GM21515 (cell line): Measurements from ENCODE around the gene PGGHG.
"Not testable (repeated sequence)": the region's sequence is repeated elsewhere in the genome, so short reads cannot be mapped to it uniquely, and the experiment has no call there.

Experiments
- ATAC-seq: cut with Tn5 transposase; IDR thresholded peaks from one replicate; pipeline ENCODE4 v1.9.1; 2021; ENCODE audit not compliant: unreplicated experiment

The PGGHG gene

DNA sequence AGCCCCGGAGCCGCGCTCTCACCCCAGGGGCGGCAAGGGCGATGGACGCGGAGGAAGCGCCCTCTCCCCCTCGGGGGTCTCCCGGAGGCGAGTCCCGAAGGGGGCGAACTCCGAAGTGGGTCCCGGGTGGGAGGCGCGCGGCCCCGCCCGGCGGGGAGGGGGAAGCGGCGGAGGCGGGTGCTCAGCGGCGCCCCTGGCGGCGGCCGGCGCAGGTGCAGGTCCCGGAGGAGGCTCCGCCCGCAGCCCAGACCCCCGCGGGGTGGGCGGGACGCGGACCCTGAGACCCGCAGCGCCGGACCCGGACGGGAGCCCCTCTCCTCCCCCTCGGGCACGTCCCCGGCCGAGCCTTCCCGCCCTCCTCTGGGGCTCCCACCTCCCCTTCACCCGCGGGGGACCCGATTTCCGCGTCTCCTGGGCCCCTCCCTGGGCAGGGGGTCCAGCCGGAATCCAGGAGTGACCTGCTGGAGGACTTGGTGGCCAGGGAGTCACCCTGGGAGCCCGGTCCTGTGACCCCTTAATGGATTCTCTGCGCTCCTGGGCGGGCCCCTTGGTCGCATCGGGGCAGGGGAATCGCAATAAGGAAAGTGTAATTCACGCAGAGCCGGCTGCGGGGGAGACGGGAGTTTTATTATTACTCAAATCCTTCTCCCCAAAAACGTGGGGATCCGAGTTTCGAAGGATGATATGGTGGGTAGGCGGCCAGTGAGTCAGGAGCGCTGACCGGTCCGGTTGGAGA is 22.3 kb downstream of the PGGHG start:
- not testable (repeated sequence) for ATAC-seq

DNA sequence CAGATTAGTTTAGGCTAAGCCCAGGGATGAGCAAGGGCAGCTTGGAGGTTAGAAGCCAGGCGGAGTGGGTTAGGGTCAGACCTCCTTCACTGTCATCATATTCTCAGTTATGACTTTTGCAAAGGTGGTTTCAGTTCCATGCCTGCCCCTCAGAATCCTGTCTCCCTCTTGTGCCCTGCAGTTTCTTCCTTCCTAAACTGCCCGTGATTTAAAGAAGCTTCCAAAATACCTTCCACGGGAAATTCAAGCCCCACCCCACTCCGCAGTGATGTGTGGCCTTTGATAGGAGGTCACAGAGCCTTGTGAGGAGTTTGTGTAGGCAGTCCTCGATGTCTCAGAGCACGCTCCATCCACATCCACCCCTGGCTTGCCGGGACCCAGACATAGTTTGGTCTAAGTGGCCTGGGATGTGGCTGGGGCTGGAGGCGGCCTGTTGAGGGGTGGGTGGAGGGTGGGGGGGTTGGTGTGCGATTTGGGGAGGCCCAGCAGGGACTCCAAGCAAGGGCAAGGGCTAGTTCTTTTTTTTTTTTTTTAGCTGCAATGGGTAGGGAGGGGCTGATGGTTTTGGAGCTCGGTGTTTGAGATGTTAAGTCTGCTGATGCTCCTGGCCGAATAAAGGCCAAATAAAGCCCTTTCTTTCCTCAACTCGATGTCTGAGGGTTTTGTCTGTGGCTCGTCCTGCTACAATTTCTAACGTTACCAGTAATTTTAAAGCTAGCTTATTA is 23.3 kb downstream of the PGGHG start:
- no peak for ATAC-seq

DNA sequence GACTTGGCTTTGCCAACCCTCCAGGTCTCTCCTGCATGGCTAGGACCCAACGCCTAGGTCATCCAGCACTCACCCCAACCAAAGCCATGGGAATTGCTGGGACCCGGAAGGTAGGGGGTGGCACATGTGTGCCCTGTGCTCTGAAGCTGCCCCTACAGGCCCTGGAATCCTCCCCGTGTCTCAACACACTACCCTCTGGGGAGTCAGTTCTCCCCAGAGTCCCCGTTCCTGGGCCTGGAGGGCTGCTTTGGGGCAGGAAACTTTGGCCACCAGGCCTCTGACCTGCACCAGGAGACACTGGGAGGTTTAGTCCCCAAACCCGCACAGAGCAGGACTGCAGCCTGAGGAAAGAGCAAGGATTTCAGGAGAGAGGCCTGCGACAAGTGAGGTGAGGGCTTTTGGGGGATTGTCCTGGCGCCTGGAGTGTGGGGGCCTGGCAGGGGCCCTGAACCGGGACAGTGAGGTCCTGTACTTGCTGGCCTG is 24.4 kb downstream of the PGGHG start:
- ATAC-seq = no peak

DNA sequence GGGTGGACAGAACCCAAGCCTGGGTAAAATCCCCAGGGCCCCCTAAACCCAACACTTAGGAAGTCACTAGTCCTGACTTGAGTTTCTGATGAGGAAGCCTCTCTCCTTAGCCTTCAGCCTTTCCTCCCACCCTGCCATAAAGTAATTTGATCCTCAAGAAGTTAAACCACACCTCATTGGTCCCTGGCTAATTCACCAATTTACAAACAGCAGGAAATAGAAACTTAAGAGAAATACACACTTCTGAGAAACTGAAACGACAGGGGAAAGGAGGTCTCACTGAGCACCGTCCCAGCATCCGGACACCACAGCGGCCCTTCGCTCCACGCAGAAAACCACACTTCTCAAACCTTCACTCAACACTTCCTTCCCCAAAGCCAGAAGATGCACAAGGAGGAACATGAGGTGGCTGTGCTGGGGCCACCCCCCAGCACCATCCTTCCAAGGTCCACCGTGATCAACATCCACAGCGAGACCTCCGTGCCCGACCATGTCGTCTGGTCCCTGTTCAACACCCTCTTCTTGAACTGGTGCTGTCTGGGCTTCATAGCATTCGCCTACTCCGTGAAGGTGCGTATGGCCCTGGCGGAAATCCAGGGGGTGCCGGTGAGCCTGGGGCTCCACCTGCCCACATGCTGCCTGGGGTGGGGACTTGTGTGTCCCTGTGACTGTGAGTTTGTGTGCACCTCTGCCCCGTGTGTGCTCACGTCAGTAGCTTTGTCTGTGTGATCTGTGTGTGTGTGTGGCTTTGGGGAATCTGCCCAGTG is 25.0 kb downstream of the PGGHG start, which contains the start of gene IFITM1:
IFITM1 (plus strand) TSS at position 254 of the 767 bp plus-strand sequence; CDS start at position 385, 131 bp downstream.
- ATAC-seq = no peak

DNA sequence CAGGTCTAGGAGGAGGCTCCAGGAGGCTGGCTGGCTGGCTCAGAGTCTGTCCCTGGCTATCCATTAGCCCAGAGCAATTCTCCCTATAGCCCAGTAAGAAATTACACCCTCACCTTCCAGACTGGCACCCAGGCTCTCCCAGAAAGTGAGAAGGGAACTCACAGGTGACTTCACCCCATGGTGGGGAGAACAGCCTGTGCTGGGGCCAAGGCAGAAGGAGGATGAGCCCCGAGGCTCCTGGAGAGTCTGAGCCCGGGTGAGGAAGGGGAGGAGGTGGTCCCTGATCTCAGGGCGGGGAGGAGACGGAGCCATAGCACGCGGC is 25.6 kb downstream of the PGGHG start:
- ATAC-seq = not testable (repeated sequence)

DNA sequence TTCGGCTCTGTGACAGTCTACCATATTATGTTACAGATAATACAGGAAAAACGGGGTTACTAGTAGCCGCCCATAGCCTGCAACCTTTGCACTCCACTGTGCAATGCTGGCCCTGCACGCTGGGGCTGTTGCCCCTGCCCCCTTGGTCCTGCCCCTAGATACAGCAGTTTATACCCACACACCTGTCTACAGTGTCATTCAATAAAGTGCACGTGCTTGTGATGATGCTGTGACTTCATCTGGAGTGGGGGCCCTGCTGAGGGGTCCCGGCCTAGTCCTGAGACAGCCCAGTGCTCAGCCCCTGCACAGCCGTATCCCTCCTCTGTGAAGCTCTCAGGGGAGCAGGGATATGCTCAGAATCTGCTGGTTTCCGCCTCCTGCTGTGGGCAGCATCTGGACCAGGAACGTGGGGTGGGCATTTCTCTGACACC is 26.1 kb downstream of the PGGHG start:
- no peak for ATAC-seq

DNA sequence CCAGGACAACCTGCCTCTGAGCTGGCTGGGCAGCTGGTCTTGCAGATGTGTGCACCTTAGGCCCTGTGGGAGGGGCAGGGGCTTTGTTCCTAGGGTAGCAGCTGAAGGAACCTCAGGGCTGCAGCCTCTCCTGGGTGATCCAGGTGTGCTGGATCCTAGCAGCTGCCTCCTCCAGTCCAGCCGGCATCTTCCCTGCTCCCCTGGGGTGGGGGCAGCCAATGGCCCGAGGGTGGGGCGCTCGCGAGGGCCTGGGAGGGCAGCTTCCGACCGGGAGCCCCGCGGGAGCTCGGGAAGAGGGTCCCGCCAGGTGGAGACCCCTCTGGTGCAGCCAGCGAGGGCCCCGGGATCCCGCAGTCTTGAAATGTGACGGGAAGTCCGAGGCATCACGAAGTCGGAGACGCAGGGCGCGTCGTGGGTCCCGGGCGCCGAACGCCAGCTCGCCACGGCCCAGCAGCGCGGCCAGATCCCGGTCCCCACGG is 26.6 kb downstream of the PGGHG start:
- ATAC-seq = no peak

DNA sequence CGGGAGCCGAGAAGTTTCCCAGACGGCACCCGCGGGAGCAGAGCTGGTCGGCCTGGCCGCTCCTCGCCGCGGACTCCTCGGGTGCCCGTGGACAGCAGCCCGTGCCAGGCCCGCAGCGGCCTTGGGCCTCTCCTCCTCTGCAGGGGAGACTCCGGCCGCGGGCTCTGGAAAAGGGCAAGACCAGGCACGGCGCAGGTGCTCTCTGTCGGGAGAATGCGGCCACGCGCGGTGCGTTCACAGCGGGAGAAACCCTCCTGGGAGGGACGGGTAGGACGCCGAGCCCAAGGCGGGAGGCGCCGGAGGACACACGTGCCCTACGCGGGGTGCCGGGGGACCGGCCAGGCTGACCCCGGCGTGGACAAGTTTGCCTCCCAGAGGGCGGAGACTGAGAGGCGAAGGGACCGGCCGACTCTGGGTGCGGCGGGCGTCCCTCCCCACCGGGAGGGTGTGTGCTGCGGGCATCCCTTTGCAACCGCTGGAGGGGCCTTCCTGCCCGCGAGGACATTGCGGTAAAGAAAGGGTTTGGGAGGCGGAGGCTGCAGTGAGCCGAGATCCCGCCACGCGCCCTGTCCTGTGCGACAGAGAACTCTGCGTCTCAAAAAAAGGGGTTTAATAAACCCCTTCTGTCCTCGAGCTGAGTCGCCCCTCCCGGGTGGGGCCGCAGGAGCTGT is 27.2 kb downstream of the PGGHG start:
- no peak for ATAC-seq

DNA sequence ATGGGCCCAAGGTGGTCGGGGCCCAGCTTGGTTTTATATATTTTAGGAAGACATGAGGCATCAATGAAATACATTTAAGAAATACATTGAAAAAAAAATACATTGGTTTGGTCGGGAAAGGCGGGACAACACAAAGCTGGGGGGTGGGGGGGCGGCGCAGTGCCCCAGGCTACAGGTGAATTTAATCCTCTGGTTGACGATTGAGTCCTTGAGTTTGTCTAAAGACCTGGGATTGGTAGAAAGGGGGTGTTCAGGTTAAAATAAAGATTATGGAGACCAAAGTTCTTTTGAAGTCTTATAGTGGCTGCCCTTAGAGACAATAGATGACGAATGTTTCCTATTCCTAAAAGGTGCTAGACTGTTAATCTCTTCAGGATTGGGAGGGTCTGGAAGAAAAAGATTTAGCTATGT is 28.0 kb downstream of the PGGHG start:
- ATAC-seq = no peak

DNA sequence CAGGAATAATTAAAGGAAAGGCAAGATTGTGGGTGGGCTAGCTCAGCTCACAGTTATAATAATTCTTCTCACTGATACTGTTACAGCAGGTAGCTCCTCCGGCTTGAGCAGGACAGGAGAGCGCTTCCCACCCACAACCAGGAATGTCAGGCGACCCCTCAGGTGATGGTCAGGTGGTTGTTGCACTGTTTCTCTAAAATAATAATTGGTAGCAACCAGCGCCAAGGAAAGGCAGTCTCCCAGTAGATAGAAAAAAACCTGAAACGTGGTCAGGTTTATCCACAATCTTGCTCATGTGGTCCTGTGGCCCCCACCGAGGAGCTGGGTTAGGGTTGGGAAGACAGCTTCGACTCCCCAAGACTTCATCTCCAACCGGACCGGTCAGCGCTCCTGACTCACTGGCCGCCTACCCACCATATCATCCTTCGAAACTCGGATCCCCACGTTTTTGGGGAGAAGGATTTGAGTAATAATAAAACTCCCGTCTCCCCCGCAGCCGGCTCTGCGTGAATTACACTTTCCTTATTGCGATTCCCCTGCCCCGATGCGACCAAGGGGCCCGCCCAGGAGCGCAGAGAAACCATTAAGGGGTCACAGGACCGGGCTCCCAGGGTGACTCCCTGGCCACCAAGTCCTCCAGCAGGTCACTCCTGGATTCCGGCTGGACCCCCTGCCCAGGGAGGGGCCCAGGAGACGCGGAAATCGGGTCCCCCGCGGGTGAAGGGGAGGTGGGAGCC is 28.9 kb downstream of the PGGHG start:
- ATAC-seq = not testable (repeated sequence)

DNA sequence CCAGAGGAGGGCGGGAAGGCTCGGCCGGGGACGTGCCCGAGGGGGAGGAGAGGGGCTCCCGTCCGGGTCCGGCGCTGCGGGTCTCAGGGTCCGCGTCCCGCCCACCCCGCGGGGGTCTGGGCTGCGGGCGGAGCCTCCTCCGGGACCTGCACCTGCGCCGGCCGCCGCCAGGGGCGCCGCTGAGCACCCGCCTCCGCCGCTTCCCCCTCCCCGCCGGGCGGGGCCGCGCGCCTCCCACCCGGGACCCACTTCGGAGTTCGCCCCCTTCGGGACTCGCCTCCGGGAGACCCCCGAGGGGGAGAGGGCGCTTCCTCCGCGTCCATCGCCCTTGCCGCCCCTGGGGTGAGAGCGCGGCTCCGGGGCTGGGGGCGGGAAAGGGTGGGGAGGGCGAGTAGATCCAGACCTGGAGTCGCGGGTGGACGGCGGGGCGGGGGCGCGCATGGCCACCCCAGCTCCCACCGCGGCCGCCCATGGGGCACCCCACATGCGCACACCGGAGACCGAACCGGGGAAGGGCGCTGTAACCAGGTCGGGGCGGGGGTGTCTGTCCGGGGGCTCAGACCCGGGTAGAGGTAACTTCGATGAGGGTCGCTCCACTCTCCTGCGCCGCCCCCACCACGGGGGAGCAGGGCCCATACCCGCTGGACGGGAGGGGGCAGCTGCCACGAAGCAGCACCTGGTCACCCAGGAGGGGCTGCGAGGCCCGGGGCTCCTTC is 29.6 kb downstream of the PGGHG start:
- ATAC-seq = not testable (repeated sequence)

DNA sequence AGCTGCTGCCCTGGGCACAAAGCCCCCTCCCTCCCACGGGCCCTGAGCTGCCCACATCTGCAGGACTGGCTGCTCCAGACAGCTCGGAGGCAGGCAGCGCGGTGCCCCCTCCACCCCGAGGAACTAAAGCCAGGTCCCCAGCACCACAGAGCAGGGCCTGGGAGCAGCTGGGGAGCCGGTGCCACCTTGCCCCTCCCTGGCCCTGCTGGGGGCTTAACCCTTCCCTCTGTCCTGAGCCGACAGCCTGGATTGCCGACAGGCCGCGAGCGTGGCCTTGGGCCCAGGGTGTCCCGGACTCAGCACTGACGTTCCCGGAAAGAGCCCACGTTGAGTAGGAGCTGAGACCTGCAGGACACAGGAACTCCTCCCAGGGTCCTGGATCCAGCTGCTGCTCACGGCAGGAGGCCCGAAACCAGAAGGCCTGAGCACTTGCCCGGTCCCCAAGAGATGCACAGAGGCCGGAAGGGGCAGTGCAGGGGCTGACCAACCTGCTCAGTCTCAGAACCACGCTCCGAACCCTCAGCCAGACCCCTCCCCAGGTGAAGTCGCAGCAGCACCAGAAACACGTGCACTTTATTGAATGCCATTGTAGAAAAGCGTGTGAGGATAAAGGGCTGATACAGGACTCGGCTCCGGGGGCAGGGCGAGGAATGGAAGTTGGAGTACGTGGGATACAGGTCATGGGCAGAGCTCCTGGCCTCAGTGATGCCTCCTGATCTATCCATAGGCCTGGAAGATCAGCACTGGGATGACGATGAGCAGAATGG is 30.4 kb downstream of the PGGHG start:
- ATAC-seq = not testable (repeated sequence)

DNA sequence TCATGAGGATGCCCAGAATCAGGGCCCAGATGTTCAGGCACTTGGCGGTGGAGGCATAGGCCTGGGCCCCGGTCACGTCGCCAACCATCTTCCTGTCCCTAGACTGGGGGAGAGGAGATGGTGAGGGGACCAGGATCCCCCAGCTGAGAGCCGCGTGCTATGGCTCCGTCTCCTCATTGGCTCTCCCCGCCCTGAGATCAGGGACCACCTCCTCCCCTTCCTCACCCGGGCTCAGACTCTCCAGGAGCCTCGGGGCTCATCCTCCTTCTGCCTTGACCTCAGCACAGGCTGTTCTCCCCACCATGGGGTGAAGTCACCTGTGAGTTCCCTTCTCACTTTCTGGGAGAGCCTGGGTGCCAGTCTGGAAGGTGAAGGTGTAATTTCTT is 31.0 kb downstream of the PGGHG start:
- ATAC-seq = not testable (repeated sequence)

DNA sequence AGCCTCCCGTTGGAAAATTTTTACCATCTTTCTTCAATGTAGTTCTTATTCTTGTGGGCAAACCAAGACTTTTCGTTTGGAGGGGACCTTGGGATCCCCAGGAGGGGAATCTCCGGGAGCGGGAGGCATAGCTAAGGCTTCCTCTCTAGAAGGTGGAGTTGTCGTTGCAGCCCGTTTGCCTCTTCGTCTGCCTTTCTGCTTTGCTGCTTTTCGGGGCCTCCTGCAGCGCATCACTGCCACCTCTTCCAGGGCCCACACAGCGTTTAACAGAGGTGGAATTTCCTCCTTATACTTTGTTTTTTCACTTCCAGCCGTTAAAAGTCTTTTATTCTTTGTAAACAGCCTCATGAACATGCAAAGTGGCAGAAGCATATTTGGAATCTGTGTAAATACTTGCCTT is 35.2 kb downstream of the PGGHG start:
- no peak for ATAC-seq

DNA sequence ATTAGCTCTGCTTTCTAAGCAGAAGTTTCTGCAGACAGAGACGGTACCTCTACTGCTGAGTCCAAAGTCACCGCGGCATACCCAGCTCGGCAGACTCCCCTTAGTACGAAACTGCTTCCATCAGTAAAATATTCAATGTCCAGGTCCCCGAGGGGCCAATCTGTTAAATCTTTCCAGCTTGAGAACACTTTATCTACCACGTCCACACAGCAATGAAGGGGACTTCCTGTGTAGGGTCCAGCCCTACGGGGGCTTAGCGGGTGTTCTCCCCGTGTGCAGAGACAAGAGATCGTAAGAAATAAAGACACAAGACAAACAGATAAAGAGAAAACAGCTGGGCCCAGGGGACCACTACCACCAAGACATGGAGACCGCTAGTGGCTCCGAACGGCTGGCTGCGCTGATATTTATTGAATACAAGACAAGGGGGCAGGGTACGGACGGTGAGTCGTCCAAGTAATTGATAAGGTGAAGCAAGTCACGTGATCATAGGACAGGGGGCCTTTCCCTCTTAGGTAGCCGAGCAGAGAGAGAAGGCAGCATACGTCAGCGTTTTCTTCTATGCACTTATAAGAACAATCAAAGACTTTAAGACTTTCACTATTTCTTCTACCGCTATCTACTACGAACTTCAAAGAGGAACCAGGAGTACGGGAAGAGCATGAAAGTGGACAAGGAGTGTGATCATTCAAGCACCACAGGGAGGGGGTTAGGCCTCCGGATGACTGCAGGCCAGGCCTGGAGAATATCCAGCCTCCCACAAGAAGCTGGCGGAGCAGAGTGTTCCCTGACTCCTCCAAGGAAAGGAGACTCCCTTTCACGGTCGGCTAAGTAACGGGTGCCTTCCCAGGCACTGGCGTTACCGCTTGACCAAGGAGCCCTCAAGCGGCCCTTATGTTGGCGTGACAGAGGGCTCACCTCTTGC is 35.9 kb downstream of the PGGHG start:
- ATAC-seq = not testable (repeated sequence)

DNA sequence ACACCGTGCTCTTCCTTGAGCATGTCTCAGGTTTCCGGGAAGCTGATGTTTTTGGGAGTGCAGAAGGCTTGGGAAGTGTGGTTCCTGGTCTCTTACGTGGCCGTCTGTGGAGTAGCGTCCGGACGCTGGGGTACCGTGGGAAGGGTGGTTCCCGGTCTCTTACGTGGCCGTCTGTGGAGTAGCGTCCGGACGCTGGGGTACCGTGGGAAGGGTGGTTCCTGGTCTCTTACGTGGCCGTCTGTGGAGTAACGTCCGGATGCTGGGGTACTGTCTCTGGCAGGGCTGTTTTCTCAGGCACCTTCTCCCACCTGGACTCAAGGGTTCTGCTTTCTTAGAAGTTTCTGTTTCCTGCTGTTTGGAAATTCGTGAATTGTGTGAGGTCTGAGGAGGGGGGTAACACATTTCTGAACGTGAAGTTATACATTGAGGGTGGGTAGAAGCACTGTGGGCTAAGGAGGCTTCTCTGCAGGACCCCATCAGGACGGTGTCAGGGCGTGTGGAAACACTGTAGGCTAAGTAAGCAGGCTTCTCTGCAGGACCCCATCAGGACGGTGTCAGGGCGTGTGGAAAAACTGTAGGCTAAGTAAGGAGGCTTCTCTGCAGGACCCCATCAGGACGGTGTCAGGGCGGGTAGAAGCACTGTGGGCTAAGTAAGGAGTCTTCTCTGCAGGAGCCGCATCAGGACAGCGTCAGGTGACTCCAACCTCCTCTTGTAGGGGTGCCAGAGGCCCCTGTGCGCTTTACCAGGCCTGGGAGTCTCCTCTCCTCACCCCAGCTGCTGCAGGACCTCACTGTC is 37.1 kb downstream of the PGGHG start:
- ATAC-seq = no peak

DNA sequence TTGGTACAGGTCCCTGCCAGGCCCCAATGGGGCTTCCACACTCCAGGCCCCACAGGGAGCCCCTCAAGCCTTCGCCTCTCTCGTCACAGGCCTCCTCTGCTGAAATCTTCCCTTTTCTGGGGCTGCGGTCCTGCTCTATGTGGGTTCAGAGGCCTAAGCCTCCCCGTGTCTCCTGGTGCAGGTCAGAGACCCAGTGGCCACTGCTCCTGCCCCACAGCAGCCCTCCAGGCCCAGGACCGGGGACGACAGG is 37.6 kb downstream of the PGGHG start:
- ATAC-seq = no peak
